ENCODE measurements around the gene RUNX2. TPM values are rescaled to one million over a fixed set of nuclear protein-coding genes. Genes with fewer than 3 reads are reported as not detected.

RUNX2 gene
- total and polyA plus RNA-seq, 9 of the 15 experiments (the other 6 are each of a cell fraction or from before 2014, with no cell fraction given) = 0.29 to 1.00 (median 0.43) TPM

DNA sequence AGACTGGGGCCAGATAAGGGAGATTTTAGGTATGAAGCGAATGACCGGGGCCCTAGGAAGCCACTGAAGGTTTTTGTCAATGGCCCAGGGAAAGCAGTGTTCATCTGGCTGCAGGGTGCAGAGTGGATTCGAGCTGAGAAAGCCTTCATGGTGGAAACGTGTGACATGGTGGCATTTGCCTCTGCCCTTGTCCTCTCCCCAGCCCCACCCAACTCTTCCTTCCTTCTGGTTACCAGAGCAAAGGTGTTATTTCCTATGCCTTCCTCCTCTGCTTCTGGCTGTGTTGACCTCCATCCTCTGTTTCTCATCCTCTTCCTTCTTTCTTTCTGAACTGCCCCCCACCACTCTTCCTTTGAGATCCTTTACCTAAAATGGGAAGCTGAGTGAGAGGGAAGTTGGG lies 244.7 kb downstream of the RUNX2 start:
- TF ChIP-seq PPARD (CRISPR knock-in tag; IDR thresholded peaks at IDR 0.05) = no peak
- no peak for TF ChIP-seq RHOXF2B (CRISPR knock-in tag; conservative IDR thresholded peaks at IDR 0.05)
- no peak for TF ChIP-seq SNRNP70 (optimal IDR thresholded peaks at IDR 0.05; ENCODE audit: low read depth, low read length)
- no peak for TF ChIP-seq ZNF785 (CRISPR knock-in tag; IDR thresholded peaks at IDR 0.05)
- TF ChIP-seq ZKSCAN3 (CRISPR knock-in tag; IDR thresholded peaks at IDR 0.05) = no peak
- no peak for TF ChIP-seq MXI1 (IDR thresholded peaks at IDR 0.05; ENCODE audit: low read depth, low read length)
- no peak for TF ChIP-seq PTRF (tag; IDR thresholded peaks at IDR 0.05)
- TF ChIP-seq, protein P1, sequence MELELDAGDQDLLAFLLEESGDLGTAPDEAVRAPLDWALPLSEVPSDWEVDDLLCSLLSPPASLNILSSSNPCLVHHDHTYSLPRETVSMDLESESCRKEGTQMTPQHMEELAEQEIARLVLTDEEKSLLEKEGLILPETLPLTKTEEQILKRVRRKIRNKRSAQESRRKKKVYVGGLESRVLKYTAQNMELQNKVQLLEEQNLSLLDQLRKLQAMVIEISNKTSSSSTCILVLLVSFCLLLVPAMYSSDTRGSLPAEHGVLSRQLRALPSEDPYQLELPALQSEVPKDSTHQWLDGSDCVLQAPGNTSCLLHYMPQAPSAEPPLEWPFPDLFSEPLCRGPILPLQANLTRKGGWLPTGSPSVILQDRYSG (tag; conservative IDR thresholded peaks at IDR 0.05; ENCODE audit: low read depth) = no peak
- TF ChIP-seq ZNF561 (CRISPR knock-in tag; conservative IDR thresholded peaks at IDR 0.05) = no peak
- no peak for TF ChIP-seq HNRNPK (IDR thresholded peaks at IDR 0.05; ENCODE audit: low read depth, low read length, poor library complexity, severe bottlenecking)
- no peak for TF ChIP-seq ZNF696 (CRISPR knock-in tag; conservative IDR thresholded peaks at IDR 0.05)
- TF ChIP-seq ZNF583 (CRISPR knock-in tag; IDR thresholded peaks at IDR 0.05) = no peak
- no peak for TF ChIP-seq CHD2 (IDR thresholded peaks at IDR 0.05; ENCODE audit: low read depth, low read length)
- no peak for TF ChIP-seq ATF1 (CRISPR knock-in tag; IDR thresholded peaks at IDR 0.05)
- TF ChIP-seq ATF1 (tag; IDR thresholded peaks at IDR 0.05) = no peak
- CTCF ChIA-PET (ENCODE audit: low intra/inter-chr PET ratio) = no interaction called here
- FAIRE-seq (no peak), ATAC-seq (no peak; the same call in 2 of the 3 replicates), DNase-seq (ENCODE audit: extremely low read depth in 1 of 4, low spot score in 3 of 4) (no peak)
- Histone ChIP-seq H3K4me1 (replicated peaks in 1 of 2; ENCODE audit: control insufficient read depth in 2 of 2, insufficient read depth in 2 of 2, low read length in 2 of 2) (no peaks in the 10 kb centered on the region), H2AFZ (ENCODE audit: low read depth, low read length) (no peak overlapping the region), H3K9ac (ENCODE audit: insufficient read depth in 1 of 2, low read depth in 2 of 2, low read length in 2 of 2) (no peak overlapping the region), H3K27me3 (ENCODE audit: control insufficient read depth in 2 of 2, insufficient read depth in 2 of 2, low read length in 2 of 2) (peaks cover 3 to 24% of the 10 kb centered on the region in 2 experiments; a peak in 4 of 5 replicates), H3K9me1 (ENCODE audit: control insufficient read depth, insufficient read depth, low read length) (no peaks in the 10 kb centered on the region), H3K36me3 (ENCODE audit: control insufficient read depth, insufficient read depth, low read length) (no peaks in the 10 kb centered on the region), H3K27ac (ENCODE audit: extremely low read depth, low read depth, low read length) (no peak overlapping the region), H3K4me2 (ENCODE audit: insufficient read depth, low read length) (no peak overlapping the region), H3K9me3 (replicated peaks; ENCODE audit: control insufficient read depth, insufficient read depth, low read depth, low read length) (no peaks in the 10 kb centered on the region), H4K20me1 (replicated peaks; ENCODE audit: control insufficient read depth, insufficient read depth, low read length) (no peaks in the 10 kb centered on the region), H3K79me2 (ENCODE audit: control insufficient read depth, insufficient read depth, low read length) (no peaks in the 10 kb centered on the region), H3K4me3 (no peak overlapping the region)
- POLR2A ChIA-PET = interaction anchor here (0.5 to 1.4 kb wide), 5 partner anchors 8 to 77 kb away, joined by 3 to 5 read pairs (median 4); no protein-coding TSS in a partner anchor
- BruUV-seq (replicated peaks) = no TSS peak
- in situ Hi-C loops (cut with MboI) = no loop called here
- intact Hi-C loops (cut with micrococcal nuclease) = no loop called here
- WGBS (ENCODE audit: insufficient coverage, low coverage, missing lambda C conversion rate) = 6% methylated on average over 4 of the region's 4 CpGs

Data from K562 (cell line).